ENCODE data around the gene PRR9.
A peak's percentile ranks its signal among the peaks of the same experiment; 100 is the strongest.

PRR9 gene

DNA sequence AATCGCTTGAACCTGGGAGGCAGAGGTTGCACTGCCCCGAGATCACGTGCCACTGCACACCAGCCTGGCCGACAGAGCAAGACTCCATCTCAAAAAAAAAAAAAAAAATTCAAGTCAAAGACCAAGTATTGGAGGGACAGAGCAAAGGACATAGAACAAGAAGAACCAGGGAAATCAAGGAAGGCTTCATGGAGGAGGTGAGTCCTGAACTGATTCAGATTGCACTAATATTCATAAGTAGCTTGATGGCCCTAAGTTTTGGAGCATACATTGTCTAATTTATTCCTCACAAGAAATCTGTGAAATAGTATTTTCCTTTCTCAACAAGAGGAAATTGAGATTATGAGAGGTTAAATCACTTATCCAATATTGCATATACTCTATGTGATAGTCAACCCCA, 3.9 kb upstream of the PRR9 start:
- DNase-seq (ENCODE audit: extremely low read depth, low read depth) = no peak
- TF ChIP-seq, protein P1, sequence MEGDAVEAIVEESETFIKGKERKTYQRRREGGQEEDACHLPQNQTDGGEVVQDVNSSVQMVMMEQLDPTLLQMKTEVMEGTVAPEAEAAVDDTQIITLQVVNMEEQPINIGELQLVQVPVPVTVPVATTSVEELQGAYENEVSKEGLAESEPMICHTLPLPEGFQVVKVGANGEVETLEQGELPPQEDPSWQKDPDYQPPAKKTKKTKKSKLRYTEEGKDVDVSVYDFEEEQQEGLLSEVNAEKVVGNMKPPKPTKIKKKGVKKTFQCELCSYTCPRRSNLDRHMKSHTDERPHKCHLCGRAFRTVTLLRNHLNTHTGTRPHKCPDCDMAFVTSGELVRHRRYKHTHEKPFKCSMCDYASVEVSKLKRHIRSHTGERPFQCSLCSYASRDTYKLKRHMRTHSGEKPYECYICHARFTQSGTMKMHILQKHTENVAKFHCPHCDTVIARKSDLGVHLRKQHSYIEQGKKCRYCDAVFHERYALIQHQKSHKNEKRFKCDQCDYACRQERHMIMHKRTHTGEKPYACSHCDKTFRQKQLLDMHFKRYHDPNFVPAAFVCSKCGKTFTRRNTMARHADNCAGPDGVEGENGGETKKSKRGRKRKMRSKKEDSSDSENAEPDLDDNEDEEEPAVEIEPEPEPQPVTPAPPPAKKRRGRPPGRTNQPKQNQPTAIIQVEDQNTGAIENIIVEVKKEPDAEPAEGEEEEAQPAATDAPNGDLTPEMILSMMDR (IDR thresholded peaks at IDR 0.05; ENCODE audit: low read depth, low read length) = no peak

DNA sequence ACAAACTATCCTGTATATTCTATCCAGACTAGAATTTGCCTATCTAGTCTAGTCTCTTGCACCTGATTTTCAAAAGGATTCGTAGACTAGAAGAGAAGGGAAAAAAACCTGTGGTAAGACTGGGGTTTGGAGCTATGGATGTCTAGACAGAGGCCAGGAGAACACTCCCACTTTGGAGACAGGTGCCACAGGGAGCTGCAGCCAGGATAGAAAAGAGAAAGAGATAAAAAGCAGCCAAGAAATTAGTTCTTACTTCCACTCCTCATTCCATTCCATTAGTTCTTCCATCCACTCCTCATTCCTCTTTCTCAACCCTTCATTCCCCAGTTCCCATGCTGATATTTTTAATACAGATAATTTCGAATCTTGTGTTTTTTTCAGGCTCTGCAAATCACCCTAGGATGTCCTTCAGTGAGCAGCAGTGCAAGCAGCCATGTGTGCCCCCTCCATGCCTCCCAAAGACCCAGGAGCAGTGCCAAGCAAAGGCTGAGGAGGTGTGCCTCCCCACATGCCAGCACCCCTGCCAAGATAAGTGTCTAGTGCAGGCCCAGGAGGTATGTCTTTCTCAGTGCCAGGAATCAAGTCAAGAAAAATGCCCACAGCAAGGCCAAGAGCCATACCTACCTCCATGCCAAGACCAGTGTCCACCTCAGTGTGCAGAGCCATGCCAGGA, 496 bp downstream of the PRR9 start:
- DNase-seq (ENCODE audit: extremely low read depth, low read depth) = no peak
- TF ChIP-seq, protein P1 (IDR thresholded peaks at IDR 0.05; ENCODE audit: low read depth, low read length) = no peak

DNA sequence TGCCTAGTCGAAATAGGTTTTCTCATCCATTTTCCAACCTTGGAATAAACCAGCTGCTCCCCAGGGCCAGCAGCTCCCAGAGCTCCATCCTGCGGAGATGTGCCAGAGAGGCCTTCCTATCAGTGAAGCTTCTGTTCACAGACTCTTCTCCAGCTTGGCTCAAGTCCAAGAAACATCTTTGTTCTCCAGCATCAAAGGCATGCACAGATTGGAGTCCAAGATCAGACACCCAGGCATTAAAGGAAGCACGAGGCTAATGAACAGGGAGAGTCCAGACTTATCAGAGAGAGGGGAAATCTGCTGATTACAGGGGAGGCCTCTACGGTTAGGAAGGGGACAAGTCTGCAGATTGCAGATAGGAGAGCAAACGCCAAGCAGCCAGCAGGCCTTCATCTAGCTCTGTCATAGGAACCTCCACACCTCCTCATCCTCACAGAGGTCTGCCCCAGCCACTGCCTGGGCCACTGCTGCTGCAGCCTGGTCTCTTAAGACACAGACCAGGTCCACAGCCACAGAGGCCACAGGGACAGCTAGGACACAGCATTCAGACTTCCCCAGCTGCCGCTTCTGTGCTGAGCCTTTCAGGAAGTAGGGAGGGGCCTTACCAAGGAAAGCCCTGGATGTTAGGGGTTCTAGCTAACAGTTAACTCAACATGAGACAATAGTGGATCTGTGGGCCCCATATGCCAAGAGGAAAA, 3.4 kb downstream of the PRR9 start:
- TF ChIP-seq, protein P1 (IDR thresholded peaks at IDR 0.05; ENCODE audit: low read depth, low read length) = no peak
- no peak for DNase-seq (ENCODE audit: extremely low read depth, low read depth)

DNA sequence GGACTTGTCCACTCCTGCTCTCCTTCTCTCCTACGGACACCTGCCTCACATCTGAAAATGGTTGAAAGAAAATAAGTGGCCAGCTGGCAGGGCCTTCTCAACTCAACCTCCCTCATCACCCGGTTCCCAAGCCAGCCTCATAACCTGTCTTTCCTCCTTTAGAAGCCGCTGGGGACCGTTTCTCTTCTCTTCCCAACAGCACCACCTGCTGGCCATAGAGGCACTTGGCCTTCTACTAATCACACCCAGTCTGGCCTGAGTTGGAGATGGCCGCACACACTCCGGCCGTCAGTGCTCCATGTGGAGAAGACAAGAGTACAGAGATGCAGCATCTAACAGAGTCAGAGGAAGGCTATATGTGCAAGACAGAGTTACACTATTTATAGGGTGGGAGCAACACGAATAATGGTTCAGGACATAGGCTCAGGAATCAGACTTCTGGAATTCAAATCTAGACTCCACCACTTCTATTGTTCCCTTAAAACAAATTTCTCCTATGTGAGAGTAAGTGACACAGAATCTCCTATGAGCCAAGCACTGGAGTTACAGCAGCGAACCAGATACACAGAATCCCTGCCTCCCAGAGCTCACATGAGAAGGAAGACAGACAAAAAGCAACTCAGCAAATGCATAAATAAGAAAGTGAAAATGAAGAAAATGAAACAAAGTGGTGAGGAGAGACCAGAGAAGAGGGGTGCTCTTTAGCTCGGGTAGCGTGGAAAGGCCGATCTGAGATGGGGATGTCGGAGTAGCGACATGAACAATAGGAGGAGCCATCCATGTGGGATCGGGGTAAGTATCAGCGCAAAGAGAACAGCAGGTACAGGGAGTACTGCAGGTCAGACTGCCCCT, 5.9 kb downstream of the PRR9 start:
- TF ChIP-seq, protein P1 (IDR thresholded peaks at IDR 0.05; ENCODE audit: low read depth, low read length) = peak; percentile 60
- DNase-seq (ENCODE audit: extremely low read depth, low read depth) = peak; percentile 5

DNA sequence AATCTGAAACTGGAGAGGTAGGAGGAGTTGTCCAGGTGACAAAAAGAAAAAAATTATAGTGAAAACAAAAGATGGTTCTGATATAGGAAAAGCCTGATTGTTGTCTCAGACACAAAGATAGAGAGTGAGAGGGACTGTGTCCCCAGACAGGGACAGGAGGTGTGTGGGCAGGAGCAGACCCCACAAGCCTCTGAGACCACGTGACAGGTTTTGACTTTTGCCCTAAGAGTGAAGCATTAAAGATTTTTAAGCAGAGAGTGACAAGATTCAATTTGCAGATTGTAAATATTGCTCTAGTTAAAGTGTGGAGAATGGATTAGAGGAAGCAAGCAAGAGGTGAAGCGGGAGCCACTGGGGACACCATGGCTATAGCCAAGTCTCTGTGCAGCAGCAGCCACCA, 10.4 kb downstream of the PRR9 start:
- no peak for DNase-seq (ENCODE audit: extremely low read depth, low read depth)
- TF ChIP-seq, protein P1 (IDR thresholded peaks at IDR 0.05; ENCODE audit: low read depth, low read length) = no peak

DNA sequence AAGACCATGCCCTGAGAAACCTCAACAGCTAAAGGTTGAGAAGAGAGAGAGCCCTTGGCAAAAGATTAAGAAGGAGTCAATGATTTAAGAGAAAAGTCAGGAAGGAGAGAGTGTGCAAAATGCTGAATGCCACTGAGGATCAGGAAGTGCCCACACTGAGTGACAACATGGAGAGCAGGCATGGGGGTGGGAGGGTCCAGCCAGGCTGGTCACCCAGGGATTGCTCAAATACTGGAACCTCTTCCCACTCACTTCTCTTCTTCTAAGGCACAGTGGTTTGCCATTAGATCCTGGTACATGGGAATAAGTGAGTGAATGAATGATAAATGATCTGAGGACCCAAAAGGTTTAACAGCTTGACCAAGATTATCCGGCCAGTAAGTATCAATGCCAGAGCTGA, 11.1 kb downstream of the PRR9 start:
- TF ChIP-seq, protein P1 (IDR thresholded peaks at IDR 0.05; ENCODE audit: low read depth, low read length) = no peak
- no peak for DNase-seq (ENCODE audit: extremely low read depth, low read depth)

Data from AG09319 (cell line).